ENCODE results near the gene MS4A14.

Gene MS4A14

DNA sequence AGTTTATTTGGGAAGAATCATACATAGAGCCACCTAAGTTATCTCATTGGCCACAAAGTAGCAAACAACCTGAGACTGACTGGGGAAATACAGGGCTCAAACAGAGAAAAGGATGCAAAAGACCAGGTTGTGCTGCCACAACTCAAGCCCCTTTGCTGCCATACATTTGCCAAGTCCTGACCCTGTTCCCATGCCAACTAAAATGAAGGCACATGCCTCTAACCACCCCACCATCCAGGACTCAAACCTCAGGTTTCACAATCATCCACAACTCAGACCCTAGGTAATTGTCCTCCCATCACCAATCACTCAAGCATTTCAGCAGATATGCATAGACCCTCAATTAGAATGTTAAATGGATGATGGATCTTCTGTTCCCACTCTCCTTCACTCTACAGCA is 58.0 kb downstream of the MS4A14 start:
- no peak for DNase-seq (ENCODE audit: low read depth, low spot score)
- H3K9me3 ChIP-seq (ENCODE audit: low read depth, low read length): no peaks in the 10 kb centered on the region
- H3K4me3 ChIP-seq: no peak overlapping the region
- no peak for TF ChIP-seq EZH2 (IDR thresholded peaks at IDR 0.05)
- no peak for TF ChIP-seq POLR2AphosphoS5 (IDR thresholded peaks at IDR 0.05; ENCODE audit: borderline replicate concordance, low read depth, low read length)
- TF ChIP-seq FOXP2 (optimal IDR thresholded peaks at IDR 0.05; ENCODE audit: control extremely low read depth, extremely low read length, insufficient read depth): no peak
- H3K36me3 ChIP-seq (ENCODE audit: insufficient read depth, low read length): no peaks in the 10 kb centered on the region
- H3K9ac ChIP-seq (ENCODE audit: insufficient read length): no peak overlapping the region
- no peak overlapping the region for H3K27ac ChIP-seq

DNA sequence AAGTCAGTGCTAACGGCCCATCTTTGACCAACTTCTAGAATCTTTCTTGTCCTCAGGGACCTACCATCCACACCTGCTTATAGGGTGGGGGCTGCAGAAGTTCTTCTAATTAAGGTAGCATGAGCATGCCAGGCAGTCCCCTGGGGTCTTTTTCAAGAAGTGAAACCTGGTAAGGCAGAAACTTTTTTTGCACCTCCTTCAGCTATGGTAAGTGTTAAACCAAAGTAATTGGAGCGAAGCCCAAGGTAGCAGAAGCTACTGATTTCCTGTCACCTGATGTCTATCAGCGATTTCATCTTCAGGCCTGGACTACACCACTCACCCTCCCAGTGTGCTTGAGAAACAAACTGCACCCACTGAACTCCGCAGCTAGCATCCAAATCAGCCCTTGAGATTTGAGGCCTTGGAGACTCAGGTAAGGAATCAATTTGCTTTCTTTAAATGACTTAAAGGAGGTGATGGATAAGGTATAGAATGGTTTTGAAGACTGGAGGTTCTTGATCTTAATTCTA is 59.3 kb downstream of the MS4A14 start, which contains the start of gene MS4A1:
MS4A1 (plus strand) TSS at position 317 of the 512 bp plus-strand sequence. CDS start 6,528 bp downstream, outside the sequence.
- H3K27ac ChIP-seq: no peak within 1 kb of the TSS
- TF ChIP-seq FOXP2 (optimal IDR thresholded peaks at IDR 0.05; ENCODE audit: control extremely low read depth, extremely low read length, insufficient read depth) (no peak), POLR2AphosphoS5 (IDR thresholded peaks at IDR 0.05; ENCODE audit: borderline replicate concordance, low read depth, low read length) (no peak), EZH2 (IDR thresholded peaks at IDR 0.05) (no peak)

DNA sequence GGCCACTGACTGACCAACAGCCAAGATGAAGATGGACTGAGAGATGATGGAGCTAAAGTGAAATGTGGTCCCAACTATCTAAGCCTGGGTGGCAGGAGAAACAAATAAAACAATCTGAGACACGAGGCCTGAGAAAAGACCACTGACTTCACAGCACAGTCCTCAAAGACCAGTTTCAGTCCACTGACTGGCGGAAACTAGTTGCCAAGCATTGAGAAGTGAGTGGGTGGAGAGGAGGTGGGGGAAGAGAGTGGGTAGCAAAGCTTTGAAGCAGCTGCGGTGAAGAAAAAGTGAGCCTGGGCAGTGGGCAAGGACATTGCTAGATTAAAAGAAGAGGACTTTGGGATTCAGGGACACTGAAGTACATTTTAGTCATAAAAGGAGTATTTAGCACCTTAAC is 61.3 kb downstream of the MS4A14 start:
- H3K27ac ChIP-seq: no peak overlapping the region

More for the DNA sequence above, 59.3 kb downstream of the MS4A14 start, which contains the start of gene MS4A1:
- H3K4me3 ChIP-seq: no peak within 1 kb of the TSS
- no peak within 1 kb of the TSS for H3K9ac ChIP-seq (ENCODE audit: insufficient read length)
- no peak for DNase-seq (ENCODE audit: low read depth, low spot score)
- no peaks in the 10 kb centered on the region for H3K9me3 ChIP-seq (ENCODE audit: low read depth, low read length)
- H3K36me3 ChIP-seq (ENCODE audit: insufficient read depth, low read length): no peaks in the 10 kb centered on the region

DNA sequence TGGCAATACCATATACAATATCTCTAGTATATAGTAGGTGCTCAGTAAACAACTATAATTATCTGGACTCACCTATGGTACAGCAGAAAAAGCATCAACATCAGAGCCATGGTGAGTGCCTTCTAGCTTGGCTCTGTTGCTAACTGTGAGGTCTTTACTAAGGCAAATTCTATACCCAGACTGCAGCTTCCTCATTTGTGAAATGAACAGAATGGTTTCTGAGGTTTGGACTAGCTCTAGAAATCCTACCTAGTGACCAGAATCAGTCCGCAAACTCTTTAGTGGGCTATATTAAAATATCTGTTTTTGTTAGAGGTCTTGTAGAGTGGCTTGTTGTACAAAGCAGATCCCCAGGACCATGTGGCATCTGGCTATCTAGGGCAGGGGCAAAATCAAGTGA is 63.1 kb downstream of the MS4A14 start:
- H3K36me3 ChIP-seq (ENCODE audit: insufficient read depth, low read length): no peaks in the 10 kb centered on the region
- H3K9ac ChIP-seq (ENCODE audit: insufficient read length): no peak overlapping the region
- no peak overlapping the region for H3K27ac ChIP-seq
- no peak overlapping the region for H3K4me3 ChIP-seq
- no peaks in the 10 kb centered on the region for H3K9me3 ChIP-seq (ENCODE audit: low read depth, low read length)
- no peak for TF ChIP-seq POLR2AphosphoS5 (IDR thresholded peaks at IDR 0.05; ENCODE audit: borderline replicate concordance, low read depth, low read length)
- no peak for TF ChIP-seq EZH2 (IDR thresholded peaks at IDR 0.05)
- no peak for TF ChIP-seq FOXP2 (optimal IDR thresholded peaks at IDR 0.05; ENCODE audit: control extremely low read depth, extremely low read length, insufficient read depth)
- no peak for DNase-seq (ENCODE audit: low read depth, low spot score)

More for the DNA sequence above, 61.3 kb downstream of the MS4A14 start:
- Histone ChIP-seq H3K9ac (ENCODE audit: insufficient read length) (no peak overlapping the region), H3K36me3 (ENCODE audit: insufficient read depth, low read length) (no peaks in the 10 kb centered on the region), H3K4me3 (no peak overlapping the region), H3K9me3 (ENCODE audit: low read depth, low read length) (no peaks in the 10 kb centered on the region)
- no peak for TF ChIP-seq FOXP2 (optimal IDR thresholded peaks at IDR 0.05; ENCODE audit: control extremely low read depth, extremely low read length, insufficient read depth)
- TF ChIP-seq EZH2 (IDR thresholded peaks at IDR 0.05): no peak
- TF ChIP-seq POLR2AphosphoS5 (IDR thresholded peaks at IDR 0.05; ENCODE audit: borderline replicate concordance, low read depth, low read length): no peak
- DNase-seq (ENCODE audit: low read depth, low spot score): no peak

All from SK-N-MC (cell line).